Breast epithelium (tissue), 3 donors: ENCODE measurements around the gene KIF1C.
A peak's percentile ranks its signal among the peaks of the same experiment; 100 is the strongest.

Source experiments
- POLR2A ChIP-seq: fragments of 450-650 bp; IDR thresholded peaks from one replicate; pipeline ENCODE4 v1.6.1; 2016; ENCODE audit warnings: antibody characterized with exemption, mild to moderate bottlenecking, moderate library complexity
- POLR2AphosphoS5 ChIP-seq, 3 donors: sonication (generic); formaldehyde crosslinking; IDR thresholded peaks; one replicate each; pipeline ENCODE4 v1.6.1; 2017; ENCODE audit warnings: antibody characterized with exemption in 3 of 3
- TF ChIP-seq, protein P1 (sequence below), 3 donors: fragments of 450-650 bp; IDR thresholded peaks; one replicate each; pipeline ENCODE4 v1.5.1; 2016 to 2017; ENCODE audit warnings: antibody characterized with exemption in 3 of 3, mild to moderate bottlenecking in 3 of 3, moderate library complexity in 3 of 3

DNA sequence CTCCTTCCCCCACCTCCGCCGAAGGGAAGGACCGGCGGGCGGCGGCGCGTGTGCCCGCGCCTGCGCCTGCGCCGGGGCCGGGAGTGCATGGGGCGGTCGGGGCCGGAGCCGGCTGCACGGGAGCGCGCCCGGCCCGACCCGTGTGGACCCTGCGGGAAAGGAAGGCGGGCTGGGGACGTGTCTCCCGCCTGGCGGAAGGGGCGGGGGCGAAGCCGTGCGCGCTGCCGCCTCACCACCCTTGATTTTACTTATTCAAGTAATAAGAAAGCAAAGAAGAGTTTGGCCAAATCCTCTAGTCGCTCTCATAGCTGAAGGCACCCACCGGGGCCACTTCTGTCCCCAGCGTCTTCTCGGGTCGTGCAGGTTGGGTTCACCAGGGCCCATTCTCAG is 48.8 kb upstream of the KIF1C start:
- TF ChIP-seq POLR2A, result no peak
- TF ChIP-seq, protein P1, sequence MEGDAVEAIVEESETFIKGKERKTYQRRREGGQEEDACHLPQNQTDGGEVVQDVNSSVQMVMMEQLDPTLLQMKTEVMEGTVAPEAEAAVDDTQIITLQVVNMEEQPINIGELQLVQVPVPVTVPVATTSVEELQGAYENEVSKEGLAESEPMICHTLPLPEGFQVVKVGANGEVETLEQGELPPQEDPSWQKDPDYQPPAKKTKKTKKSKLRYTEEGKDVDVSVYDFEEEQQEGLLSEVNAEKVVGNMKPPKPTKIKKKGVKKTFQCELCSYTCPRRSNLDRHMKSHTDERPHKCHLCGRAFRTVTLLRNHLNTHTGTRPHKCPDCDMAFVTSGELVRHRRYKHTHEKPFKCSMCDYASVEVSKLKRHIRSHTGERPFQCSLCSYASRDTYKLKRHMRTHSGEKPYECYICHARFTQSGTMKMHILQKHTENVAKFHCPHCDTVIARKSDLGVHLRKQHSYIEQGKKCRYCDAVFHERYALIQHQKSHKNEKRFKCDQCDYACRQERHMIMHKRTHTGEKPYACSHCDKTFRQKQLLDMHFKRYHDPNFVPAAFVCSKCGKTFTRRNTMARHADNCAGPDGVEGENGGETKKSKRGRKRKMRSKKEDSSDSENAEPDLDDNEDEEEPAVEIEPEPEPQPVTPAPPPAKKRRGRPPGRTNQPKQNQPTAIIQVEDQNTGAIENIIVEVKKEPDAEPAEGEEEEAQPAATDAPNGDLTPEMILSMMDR (IDR thresholded peaks at IDR 0.05), result no peak
- TF ChIP-seq POLR2AphosphoS5 (IDR thresholded peaks at IDR 0.05), result peak in 1 of 3 donors; percentile 14
